Pons (tissue), 1 donor: Measurements from ENCODE around the gene CDH23.

Experiments
- DNase-seq: peaks from one replicate; pipeline ENCODE4 v3.0.0-alpha.2; 2016; ENCODE audit warnings: low spot score

CDH23 gene

DNA sequence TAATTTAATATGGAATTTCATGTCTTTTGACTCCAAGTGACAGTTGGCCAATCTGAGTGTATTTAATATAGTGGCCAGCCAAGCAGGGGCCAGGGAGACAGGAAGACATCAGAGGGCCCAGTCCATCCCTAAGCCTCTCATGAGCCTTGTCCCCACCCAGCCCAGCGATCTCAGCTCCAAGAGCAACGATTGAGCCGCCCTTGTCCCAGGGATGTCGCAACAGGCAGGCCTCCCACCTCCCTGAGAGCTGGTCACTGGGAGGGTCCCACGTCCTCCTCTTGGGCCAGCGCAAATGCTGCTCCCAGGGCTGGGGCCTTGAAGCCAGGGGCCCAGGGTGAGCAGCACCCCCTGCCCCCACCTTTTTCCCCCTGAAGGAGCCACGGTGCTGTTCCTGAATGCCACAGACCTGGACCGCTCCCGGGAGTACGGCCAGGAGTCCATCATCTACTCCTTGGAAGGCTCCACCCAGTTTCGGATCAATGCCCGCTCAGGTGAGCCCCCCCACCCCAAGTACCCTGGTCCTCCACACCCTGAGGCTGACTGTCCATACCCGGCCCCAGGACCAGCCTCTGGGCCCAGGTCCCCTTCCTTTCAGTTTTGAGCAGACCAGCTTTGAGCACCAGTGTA is 293.5 kb downstream of the CDH23 start:
- DNase-seq = no peak

GRCh38 chr10:71691405-71691804 is 294.7 kb downstream of the CDH23 start:
- DNase-seq = no peak

DNA sequence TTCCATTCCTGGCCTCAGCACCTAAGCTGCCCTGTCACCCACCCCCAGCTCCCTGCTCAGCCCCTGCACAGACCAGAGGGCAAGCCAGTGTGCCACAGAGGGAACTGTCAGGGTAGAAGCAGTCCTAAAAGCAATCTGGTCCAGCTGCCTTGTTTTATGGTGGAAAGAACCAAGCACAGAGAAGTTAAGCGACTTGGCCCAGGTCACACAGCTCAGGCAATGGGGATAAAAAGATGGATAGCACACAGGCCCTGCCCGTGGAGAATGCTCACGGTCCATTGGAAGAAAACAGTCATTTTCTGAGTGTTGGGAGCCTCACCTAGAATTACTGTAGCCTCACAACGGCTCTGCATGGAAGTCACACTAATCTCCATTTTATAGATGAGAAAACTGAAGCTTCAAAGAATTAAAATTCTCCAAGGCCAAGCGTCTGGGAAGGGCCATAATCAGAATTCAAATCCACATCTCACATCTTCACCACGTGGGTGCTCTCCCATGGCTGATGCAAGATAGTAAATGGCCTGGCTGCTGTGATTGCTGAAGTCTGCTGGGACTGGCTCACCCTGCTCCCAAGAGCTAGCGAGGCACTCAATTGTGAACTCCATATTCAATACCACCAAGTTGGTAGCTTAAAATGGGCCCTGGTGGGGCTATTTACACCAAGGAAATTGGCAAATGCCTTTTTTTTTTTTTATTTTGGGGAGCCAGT is 296.0 kb downstream of the CDH23 start:
- DNase-seq = no peak

DNA sequence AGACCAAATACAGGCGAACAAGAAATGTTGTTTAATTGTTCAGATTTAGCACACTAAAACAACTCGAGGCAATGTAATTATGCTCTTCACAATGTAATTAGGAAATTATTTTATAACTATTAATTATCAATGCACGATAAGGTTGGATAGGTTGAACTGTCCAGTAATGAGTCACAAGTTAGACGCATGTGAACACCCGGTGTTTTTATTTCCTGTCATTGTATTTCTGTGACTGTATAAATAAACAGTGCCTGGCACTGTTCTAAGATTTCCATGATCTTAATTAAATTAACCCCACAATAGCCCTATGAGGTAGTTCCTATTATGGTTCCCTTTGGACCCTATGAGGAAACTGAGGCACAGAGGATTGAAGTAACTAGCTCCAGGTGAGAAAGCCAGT is 296.7 kb downstream of the CDH23 start:
- no peak for DNase-seq

DNA sequence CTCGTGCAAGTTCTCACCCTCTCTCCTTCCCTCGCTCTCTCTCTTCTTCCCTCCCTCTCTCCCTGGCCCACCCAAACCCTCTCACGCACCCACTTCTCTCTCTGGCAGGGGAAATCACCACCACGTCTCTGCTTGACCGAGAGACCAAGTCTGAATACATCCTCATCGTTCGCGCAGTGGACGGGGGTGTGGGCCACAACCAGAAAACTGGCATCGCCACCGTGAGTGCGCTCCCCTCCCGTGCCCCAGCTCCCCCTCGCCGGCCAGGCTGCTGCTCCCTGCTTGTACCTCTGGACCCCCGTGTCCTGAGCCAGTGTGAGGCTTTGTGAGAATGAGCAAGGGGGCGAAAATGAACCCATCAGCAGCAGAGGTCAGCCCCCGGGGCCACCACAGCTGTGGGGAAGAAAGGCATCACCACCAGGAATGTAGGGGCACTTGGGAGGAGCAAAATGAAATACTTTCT is 297.4 kb downstream of the CDH23 start:
- DNase-seq = no peak

DNA sequence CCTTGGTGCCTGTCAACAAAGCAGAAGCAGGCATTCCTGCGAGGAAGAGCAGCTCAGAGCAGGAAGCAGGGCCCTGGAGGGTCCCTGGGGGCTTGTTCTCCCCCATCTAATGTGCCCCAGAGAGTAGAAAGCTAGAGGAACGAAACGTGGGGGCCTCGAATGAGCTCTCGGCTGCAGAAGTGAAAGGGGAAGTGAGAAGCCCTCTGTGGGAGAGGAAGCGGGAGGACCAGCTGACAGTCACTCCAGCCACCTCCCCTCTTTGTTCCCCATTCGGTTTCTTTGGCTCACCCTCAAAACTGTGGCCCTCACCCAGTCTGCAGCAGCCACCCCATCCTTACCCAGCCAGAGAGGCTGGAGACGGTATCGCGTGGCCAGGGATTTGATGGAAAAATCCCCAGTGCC is 297.8 kb downstream of the CDH23 start:
- DNase-seq = peak; percentile 72

GRCh38 chr10:71695502-71696476 is 299.1 kb downstream of the CDH23 start:
- no peak for DNase-seq

- DNase-seq = no peak
These were observed 300.1 kb downstream of the CDH23 start for GRCh38 chr10:71696628-71697326.

DNA sequence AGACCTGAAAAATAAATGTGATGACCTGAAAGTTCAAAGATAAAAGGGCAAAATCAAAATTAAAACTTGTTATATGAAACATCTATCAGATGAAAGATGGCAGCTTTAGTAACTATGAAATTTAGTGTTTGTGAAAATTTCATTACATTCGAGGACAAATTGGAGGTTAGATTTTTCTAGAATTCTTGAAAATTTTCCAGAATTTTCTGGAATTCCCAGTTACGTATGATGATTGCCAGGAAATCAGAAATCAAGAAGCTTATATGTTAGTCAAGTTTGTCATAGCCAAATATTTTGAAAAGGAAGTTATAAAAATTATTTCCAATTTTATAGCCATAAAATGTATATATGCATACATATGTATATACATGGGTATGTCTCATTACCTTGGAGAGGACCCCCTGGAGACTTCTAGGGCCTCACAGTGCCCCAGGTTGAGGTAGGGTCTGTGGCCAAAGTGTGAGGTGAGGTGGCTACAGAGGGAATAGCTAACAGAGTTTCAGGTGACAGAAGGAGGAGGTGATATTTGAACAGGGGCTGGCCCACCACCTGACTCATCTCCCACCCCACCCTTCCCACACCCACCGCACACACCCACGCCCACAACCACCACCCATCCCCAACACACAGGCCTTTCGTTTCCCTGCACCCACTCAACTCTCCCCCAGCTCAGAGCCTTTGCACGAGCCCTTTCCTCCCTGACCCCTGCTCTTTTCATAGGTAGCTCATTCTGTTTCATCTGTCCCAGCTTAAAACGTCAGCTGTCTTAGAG is 301.4 kb downstream of the CDH23 start:
- no peak for DNase-seq

GRCh38 chr10:71698737-71699136 is 302.0 kb downstream of the CDH23 start:
- no peak for DNase-seq

DNA sequence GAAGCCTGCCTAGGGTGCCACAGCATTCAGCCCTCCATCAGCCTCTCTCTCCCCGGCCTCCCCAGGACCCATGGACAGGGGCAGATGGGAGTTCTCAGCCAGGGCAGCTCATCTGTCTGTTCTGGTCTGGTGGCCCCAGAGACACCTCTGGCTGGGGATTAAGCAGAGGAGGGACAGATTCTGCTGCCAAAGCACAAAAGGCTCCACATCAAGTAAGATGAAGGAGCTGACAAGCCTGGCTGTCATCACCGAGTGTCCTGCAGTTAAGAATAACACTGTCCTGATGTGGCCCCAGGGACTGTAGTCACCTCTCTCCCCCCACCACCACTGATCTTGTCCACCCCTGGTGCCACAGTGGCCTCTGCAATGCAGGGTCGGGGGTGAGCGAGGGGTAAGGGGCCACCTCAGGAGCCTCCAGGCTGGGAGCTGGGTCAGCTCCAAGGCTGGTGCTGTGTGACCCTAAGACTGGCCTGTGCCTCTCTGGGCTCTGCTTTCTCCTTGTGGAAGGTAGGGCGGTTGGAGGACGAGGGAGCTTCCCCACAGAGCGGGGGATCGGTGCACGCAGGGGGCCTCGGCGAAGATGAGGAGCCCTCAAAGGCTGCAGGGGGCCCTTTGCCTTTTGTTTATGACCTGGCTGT is 304.1 kb downstream of the CDH23 start:
- no peak for DNase-seq

DNA sequence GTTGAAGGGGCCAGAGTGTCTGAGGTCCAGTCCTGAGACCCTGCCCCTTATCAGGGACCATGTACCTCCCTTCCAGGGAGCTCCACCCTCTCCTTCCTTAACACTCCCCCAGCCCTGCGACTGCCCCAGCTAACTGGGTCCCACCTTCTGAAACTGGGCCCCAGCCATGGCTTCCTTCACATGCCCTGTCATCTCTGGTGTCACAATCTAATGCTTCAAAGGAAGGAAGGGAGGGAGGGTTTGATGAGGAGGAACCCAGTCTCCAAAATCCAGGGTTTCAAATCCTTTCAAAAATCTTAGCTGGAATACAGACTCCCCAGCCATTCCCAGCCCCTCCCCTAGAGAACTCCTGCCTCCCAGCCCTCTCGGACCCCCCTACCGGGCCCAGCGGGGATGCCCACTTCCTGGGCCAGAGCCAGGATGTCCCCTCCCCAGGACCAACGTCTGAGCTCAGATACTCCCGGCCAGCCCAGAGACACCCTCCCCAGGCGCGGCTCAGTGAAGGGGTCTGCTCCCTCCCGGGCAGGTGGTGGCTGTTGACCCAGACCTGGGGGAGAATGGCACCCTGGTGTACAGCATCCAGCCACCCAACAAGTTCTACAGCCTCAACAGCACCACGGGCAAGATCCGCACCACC is 304.9 kb downstream of the CDH23 start:
- no peak for DNase-seq

GRCh38 chr10:71703577-71703976 is 306.9 kb downstream of the CDH23 start:
- DNase-seq = no peak

GRCh38 chr10:71704816-71705215 is 308.1 kb downstream of the CDH23 start:
- DNase-seq = no peak

DNA sequence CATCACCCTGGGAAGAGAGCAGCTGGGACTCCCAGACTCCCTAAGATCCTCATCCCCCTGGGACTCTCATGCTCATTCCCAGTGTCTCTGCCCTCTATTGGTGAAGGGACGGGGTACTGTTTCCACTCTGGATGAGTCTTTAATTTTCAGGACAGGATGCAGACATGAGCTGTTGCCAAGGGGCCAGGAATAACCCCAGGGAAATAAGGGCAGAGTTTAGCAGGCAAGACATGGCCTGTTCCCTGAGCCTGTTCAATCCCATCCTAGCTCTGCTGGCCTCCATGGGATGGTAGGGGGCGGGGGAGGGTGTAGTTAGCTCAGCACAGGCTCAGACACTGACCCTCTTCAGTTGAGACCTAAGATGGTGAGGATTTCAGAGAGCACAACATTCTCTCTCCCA is 308.9 kb downstream of the CDH23 start:
- DNase-seq = no peak

DNA sequence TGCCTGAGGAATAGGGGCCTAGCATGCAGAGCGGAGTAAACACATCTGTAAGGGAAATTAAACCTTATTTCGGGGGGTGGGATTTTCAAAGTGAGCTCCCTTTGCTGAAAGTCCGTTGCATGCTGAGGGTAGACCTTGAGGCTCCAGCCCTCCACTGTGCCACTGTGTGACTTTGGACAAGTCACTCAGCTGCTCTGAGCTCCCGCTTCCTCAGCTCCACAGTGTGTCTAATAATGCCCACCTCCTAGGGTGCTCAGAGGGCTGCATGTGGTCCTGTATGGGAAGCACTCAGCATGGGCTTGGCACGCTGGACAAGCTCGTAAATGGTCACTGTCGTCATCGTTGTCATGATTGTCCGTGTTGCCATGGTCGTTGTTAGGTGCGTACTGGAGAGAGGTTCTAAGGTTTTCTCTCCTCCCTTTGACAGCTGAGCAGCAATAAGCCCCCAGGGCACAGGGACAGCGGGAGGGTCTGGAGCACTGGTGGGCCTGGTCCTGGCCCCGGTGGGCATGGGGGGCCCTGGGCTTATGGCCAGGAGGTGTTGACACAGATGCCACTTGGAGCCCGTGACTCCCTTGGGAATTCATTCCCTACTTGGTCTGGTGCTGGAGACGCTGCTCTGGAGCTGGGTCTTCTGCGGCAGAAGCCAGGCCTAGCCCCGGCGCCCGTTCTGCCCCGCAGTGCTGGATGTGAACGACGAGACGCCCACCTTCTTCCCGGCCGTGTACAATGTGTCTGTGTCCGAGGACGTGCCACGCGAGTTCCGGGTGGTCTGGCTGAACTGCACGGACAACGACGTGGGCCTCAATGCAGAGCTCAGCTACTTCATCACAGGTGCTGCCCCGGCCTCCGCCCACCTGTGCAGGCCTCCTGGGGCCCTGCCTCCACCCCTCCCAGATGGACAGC is 309.7 kb downstream of the CDH23 start:
- DNase-seq = no peak

DNA sequence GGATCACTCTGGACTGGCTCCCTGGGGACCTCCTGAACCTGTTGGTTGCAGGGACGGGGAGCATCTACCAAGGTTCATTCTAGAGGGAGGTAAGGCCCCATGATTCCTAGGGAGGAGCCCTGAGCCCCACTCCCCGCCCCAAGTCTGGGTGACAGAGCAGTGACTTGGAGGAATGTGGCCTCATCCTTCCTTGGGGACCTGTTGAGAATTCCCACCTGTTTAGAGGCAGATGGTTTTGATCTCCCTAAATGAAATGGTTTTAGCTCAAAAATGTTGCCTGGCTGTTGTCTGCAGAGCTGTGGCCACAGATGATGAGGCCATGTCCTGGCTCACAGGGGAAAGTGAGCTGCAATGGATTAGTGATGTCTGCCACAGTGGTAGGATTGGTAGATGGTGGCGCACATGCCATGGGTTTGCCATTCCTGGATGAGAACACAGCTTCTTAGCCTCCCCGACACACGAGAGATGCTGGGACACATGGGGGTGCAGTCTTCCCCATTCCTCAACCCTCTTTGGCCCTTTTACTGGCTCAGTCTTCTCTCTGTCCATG is 310.6 kb downstream of the CDH23 start:
- no peak for DNase-seq

GRCh38 chr10:71708301-71708703 is 311.6 kb downstream of the CDH23 start:
- DNase-seq = peak; percentile 37
